GM23338 (cell line): ENCODE results near the gene PDZD7. TPM values are rescaled to one million over a fixed set of nuclear protein-coding genes. Genes with fewer than 3 reads are reported as not detected.

Experiments
- ATAC-seq: fragments of 200-7000 bp; cut with Tn5 transposase; 3 replicates; pipeline ENCODE4 v1.9.1; 2020
- DNase-seq: peaks from one replicate; pipeline ENCODE4 v3.0.0-alpha.2; 2015; ENCODE audit warnings: low spot score
- H2AFZ ChIP-seq: fragments of 200-600 bp; sonication (generic); 2 replicates; pipeline ENCODE4 v1.8.0; 2016; ENCODE audit warnings: antibody characterized with exemption, mild to moderate bottlenecking, moderate library complexity
- H3F3A ChIP-seq: fragments of 200-600 bp; sonication (generic); replicated peaks from 2 replicates; pipeline ENCODE4 v1.8.0; 2017; ENCODE audit warnings: antibody characterized with exemption, mixed run types, low read depth
- H3K27ac ChIP-seq: fragments of 200-600 bp; sonication (generic); 2 replicates; pipeline ENCODE4 v1.6.1; 2016; ENCODE audit warnings: low read depth
- H3K27me3 ChIP-seq: fragments of 200-600 bp; sonication (generic); 2 replicates; pipeline ENCODE4 v1.8.0; 2016; ENCODE audit warnings: mild to moderate bottlenecking, mixed run types, moderate library complexity; ENCODE audit not compliant: insufficient read depth
- H3K36me3 ChIP-seq: fragments of 200-600 bp; sonication (generic); 2 replicates; pipeline ENCODE4 v1.8.0; 2016; ENCODE audit warnings: mild to moderate bottlenecking; ENCODE audit not compliant: insufficient read depth
- H3K4me1 ChIP-seq: fragments of 200-600 bp; sonication (generic); 2 replicates; pipeline ENCODE4 v1.8.0; 2016; ENCODE audit warnings: mild to moderate bottlenecking, moderate library complexity; ENCODE audit not compliant: insufficient read depth
- H3K4me2 ChIP-seq: fragments of 200-600 bp; sonication (generic); 2 replicates; pipeline ENCODE4 v1.7.1; 2017; ENCODE audit warnings: mixed run types
- H3K4me3 ChIP-seq: fragments of 200-600 bp; sonication (generic); 2 replicates; pipeline ENCODE4 v1.6.1; 2016; ENCODE audit warnings: mixed run types
- H3K79me2 ChIP-seq: fragments of 200-600 bp; sonication (generic); replicated peaks from 2 replicates; pipeline ENCODE4 v1.8.0; 2017; ENCODE audit warnings: mild to moderate bottlenecking; ENCODE audit not compliant: insufficient read depth
- H3K9me2 ChIP-seq: fragments of 200-600 bp; sonication (generic); 2 replicates; pipeline ENCODE4 v1.8.0; 2017; ENCODE audit not compliant: insufficient read depth
- H4K20me1 ChIP-seq: fragments of 200-600 bp; sonication (generic); replicated peaks from 2 replicates; pipeline ENCODE4 v1.8.0; 2017; ENCODE audit warnings: mild to moderate bottlenecking; ENCODE audit not compliant: insufficient read depth
- H3K27ac Mint-ChIP-seq: 2 replicates; pipeline ENCODE4 v1.8.0; 2020; ENCODE audit warnings: inconsistent platforms, mild to moderate bottlenecking, moderate library complexity, mixed read lengths
- H3K27me3 Mint-ChIP-seq: 3 replicates; pipeline ENCODE4 v1.8.0; 2022; ENCODE audit warnings: low read depth, mild to moderate bottlenecking, moderate library complexity, mixed read lengths, inconsistent platforms; ENCODE audit not compliant: insufficient read depth, poor library complexity
- H3K36me3 Mint-ChIP-seq: 3 replicates; pipeline ENCODE4 v1.8.0; 2021; ENCODE audit warnings: low read depth, mild to moderate bottlenecking, inconsistent platforms, moderate library complexity, mixed read lengths
- H3K4me1 Mint-ChIP-seq: 3 replicates; pipeline ENCODE4 v1.8.0; 2020; ENCODE audit warnings: mild to moderate bottlenecking, inconsistent platforms, mixed read lengths
- H3K4me3 Mint-ChIP-seq: 3 replicates; pipeline ENCODE4 v1.8.0; 2021; ENCODE audit warnings: moderate library complexity, mild to moderate bottlenecking, inconsistent platforms, mixed read lengths
- H3K9me3 Mint-ChIP-seq: 3 replicates; pipeline ENCODE4 v1.8.0; 2020; ENCODE audit warnings: moderate library complexity, mild to moderate bottlenecking, inconsistent platforms, mixed read lengths
- CREB1 ChIP-seq: fragments of 250-450 bp; sonication (Bioruptor Pico); IDR thresholded peaks from 2 replicates; pipeline ENCODE4 v1.5.0; 2020; ENCODE audit warnings: low read depth, mild to moderate bottlenecking, moderate library complexity
- CTCF ChIP-seq, 2 experiments: fragments of 200-600 bp in 1 of 2; sonication (generic) in 1 of 2; conservative IDR thresholded peaks; 2 replicates each; pipeline versions ENCODE4 v1.5.1 to v1.6.1; 2016 to 2017; ENCODE audit warnings: antibody characterized with exemption in 2 of 2, low read depth in 2 of 2, mild to moderate bottlenecking in 2 of 2, moderate library complexity in 1 of 2
- ETS1 ChIP-seq: IDR thresholded peaks from 2 replicates; pipeline ENCODE4 v1.6.1; 2016; ENCODE audit warnings: antibody characterized with exemption
- EZH2 ChIP-seq: fragments of 200-600 bp; sonication (generic); IDR thresholded peaks from one replicate; pipeline ENCODE4 v1.8.0; 2017; ENCODE audit warnings: antibody characterized with exemption, mild to moderate bottlenecking, low read depth; ENCODE audit not compliant: unreplicated experiment
- EZH2phosphoT487 ChIP-seq: fragments of 200-600 bp; sonication (generic); IDR thresholded peaks from one replicate; pipeline ENCODE4 v1.8.1; 2018; ENCODE audit warnings: antibody characterized with exemption; ENCODE audit not compliant: unreplicated experiment
- JUNB ChIP-seq: IDR thresholded peaks from one replicate; pipeline ENCODE4 v1.6.1; 2016; ENCODE audit warnings: antibody characterized with exemption; ENCODE audit not compliant: unreplicated experiment
- NANOG ChIP-seq: IDR thresholded peaks from 2 replicates; pipeline ENCODE4 v1.6.1; 2016; ENCODE audit warnings: antibody characterized with exemption, borderline replicate concordance
- POLR2AphosphoS5 ChIP-seq: IDR thresholded peaks from 2 replicates; pipeline ENCODE4 v1.6.1; 2016; ENCODE audit warnings: antibody characterized with exemption, low read depth
- REST ChIP-seq: IDR thresholded peaks from one replicate; pipeline ENCODE4 v1.6.1; 2018; ENCODE audit warnings: antibody characterized with exemption; ENCODE audit not compliant: unreplicated experiment
- STAT1 ChIP-seq: IDR thresholded peaks from one replicate; pipeline ENCODE4 v1.6.1; 2016; ENCODE audit warnings: antibody characterized with exemption; ENCODE audit not compliant: unreplicated experiment
- ZNF114 ChIP-seq: fragments of 250-450 bp; sonication (Bioruptor Pico); IDR thresholded peaks from 2 replicates; pipeline ENCODE4 v1.5.0; 2020; ENCODE audit warnings: mild to moderate bottlenecking, moderate library complexity
- ZNF331 ChIP-seq: fragments of 250-450 bp; sonication (Bioruptor Pico); IDR thresholded peaks from 2 replicates; pipeline ENCODE4 v1.5.0; 2020; ENCODE audit warnings: low read depth, mild to moderate bottlenecking, moderate library complexity
- polyA plus RNA-seq: library from polyadenylated mRNA; unstranded; fragments of >200 nt; fragmentation: Nextera tagmentation; extraction: Ambion mirVana; gene quantifications from 2 replicates; pipeline ENCODE4 v1.2.1, GENCODE V29; 2016
- total RNA-seq: library from RNA; depleted of rRNA; stranded (reverse); fragments of >200 nt; shearing (Covaris generic); gene quantifications from 2 replicates; pipeline ENCODE4 v1.2.3, GENCODE V29; 2014

The PDZD7 gene
- total and polyA plus RNA-seq, 2 experiments from 2014 or later = 1.7 to 2.3 TPM

GRCh38 chr10:101007099-101007711 is 23.7 kb downstream of the PDZD7 start:
- DNase-seq (no peak), ATAC-seq (no peak)
- no peaks in the 10 kb centered on the region; the same call in 1 of the 2 replicates for H3K36me3 ChIP-seq
- Mint-ChIP-seq H3K27me3 (peaks cover 8% of the 10 kb centered on the region), H3K27ac (no peak overlapping the region), H3K4me3 (no peak overlapping the region), H3K36me3 (peaks cover 34% of the 10 kb centered on the region), H3K9me3 (no peaks in the 10 kb centered on the region), H3K4me1 (peaks cover 13% of the 10 kb centered on the region; the same call in 2 of the 3 replicates)
- no peak overlapping the region for H3K4me2 ChIP-seq
- no peak overlapping the region for H2AFZ ChIP-seq
- no peak overlapping the region for H3K27ac ChIP-seq
- H3F3A ChIP-seq = 0 out of 2 replicates have a peak, but pooled peaks cover 4% of the 10 kb centered on the region
- H3K27me3 ChIP-seq = no peaks in the 10 kb centered on the region
- peaks cover 6% of the 10 kb centered on the region; the same call in 1 of the 2 replicates for H3K4me1 ChIP-seq
- H3K79me2 ChIP-seq = no peaks in the 10 kb centered on the region
- 0 out of 2 replicates have a peak, but pooled peaks cover 7% of the 10 kb centered on the region for H4K20me1 ChIP-seq
- H3K4me3 ChIP-seq = no peak overlapping the region
- TF ChIP-seq NANOG = no peak
- TF ChIP-seq EZH2phosphoT487 = no peak
- no peak for TF ChIP-seq ZNF114 (CRISPR knock-in tag)
- TF ChIP-seq CTCF (conservative IDR thresholded peaks at IDR 0.05; ENCODE audit: low read depth in 2 of 2) = no peak
- H3K9me2 ChIP-seq = no peaks in the 10 kb centered on the region

- Histone ChIP-seq H3K4me1 (peaks cover 2% of the 10 kb centered on the region; the same call in 1 of the 2 replicates), H3K9me2 (no peaks in the 10 kb centered on the region), H3F3A (0 out of 2 replicates have a peak, but pooled peaks cover 7% of the 10 kb centered on the region), H4K20me1 (0 out of 2 replicates have a peak, but pooled peaks cover 7% of the 10 kb centered on the region), H3K4me3 (no peak overlapping the region), H3K36me3 (no peaks in the 10 kb centered on the region; the same call in 1 of the 2 replicates), H3K4me2 (no peak overlapping the region), H3K27ac (no peak overlapping the region), H3K27me3 (no peaks in the 10 kb centered on the region), H3K79me2 (peaks cover 3% of the 10 kb centered on the region), H2AFZ (no peak overlapping the region)
- no peak overlapping the region for H3K27ac Mint-ChIP-seq
- DNase-seq (no peak), ATAC-seq (no peak)
- peaks cover 34% of the 10 kb centered on the region for H3K36me3 Mint-ChIP-seq
- no peaks in the 10 kb centered on the region for H3K9me3 Mint-ChIP-seq
- H3K4me3 Mint-ChIP-seq = no peak overlapping the region
- peaks cover 13% of the 10 kb centered on the region; the same call in 2 of the 3 replicates for H3K4me1 Mint-ChIP-seq
- H3K27me3 Mint-ChIP-seq = peaks cover 8% of the 10 kb centered on the region
- no peak for TF ChIP-seq CREB1
- TF ChIP-seq ETS1 = no peak
- TF ChIP-seq JUNB = no peak
- no peak for TF ChIP-seq EZH2phosphoT487
- TF ChIP-seq NANOG = no peak
- TF ChIP-seq ZNF114 (CRISPR knock-in tag) = no peak
- TF ChIP-seq STAT1 = no peak
- no peak for TF ChIP-seq REST
- TF ChIP-seq POLR2AphosphoS5 = no peak
- TF ChIP-seq EZH2 = no peak
- TF ChIP-seq ZNF331 (CRISPR knock-in tag) = no peak
- TF ChIP-seq CTCF (conservative IDR thresholded peaks at IDR 0.05; ENCODE audit: low read depth in 2 of 2) = no peak; a peak in 1 of 4 replicates
These were observed 24.3 kb downstream of the PDZD7 start for GRCh38 chr10:101006593-101007098.
